CD4-positive, CD25-positive, alpha-beta regulatory T cell (primary cell): ENCODE measurements around the gene FRMPD2. TPM values are rescaled to one million over a fixed set of nuclear protein-coding genes. Genes with fewer than 3 reads are reported as not detected.

Experiments used
- ATAC-seq, 2 donors: fragments of 150-1000 bp; cut with Tn5 transposase; one replicate each; pipeline ENCODE4 v1.10.0; 2021; ENCODE audit warnings: low read depth in 2 of 2, moderate number of reproducible peaks in 2 of 2, moderate library complexity in 1 of 2
- DNase-seq, 3 donors: peaks; one replicate each; pipeline versions ENCODE4 v3.0.0 to v3.0.0-alpha.2; 2012 to 2022; ENCODE audit warnings: mixed read lengths in 1 of 3
- H3K27ac ChIP-seq: one replicate; pipeline ENCODE4 v1.7.0; 2013; ENCODE audit warnings: mild to moderate bottlenecking, low read length; ENCODE audit not compliant: insufficient read depth, poor library complexity, severe bottlenecking
- H3K27me3 ChIP-seq: one replicate; pipeline ENCODE4 v1.7.0; 2013; ENCODE audit warnings: low read length; ENCODE audit not compliant: control insufficient read depth, insufficient read depth
- H3K36me3 ChIP-seq: one replicate; pipeline ENCODE4 v1.7.0; 2013; ENCODE audit warnings: mild to moderate bottlenecking, low read length, moderate library complexity; ENCODE audit not compliant: control insufficient read depth, insufficient read depth
- H3K4me1 ChIP-seq: 2 replicates; pipeline ENCODE4 v1.7.0; 2013; ENCODE audit warnings: mild to moderate bottlenecking, low read length; ENCODE audit not compliant: insufficient read depth, control insufficient read depth, poor library complexity, severe bottlenecking
- H3K4me3 ChIP-seq: one replicate; pipeline ENCODE4 v1.7.0; 2013; ENCODE audit warnings: low read depth, mild to moderate bottlenecking, low read length, moderate library complexity
- H3K9me3 ChIP-seq, 2 experiments: 1 replicate in 1 of 2; 2 replicates in 1 of 2; pipeline ENCODE4 v1.7.0; 2013; ENCODE audit warnings: low read length in 2 of 2, mild to moderate bottlenecking in 1 of 2, moderate library complexity in 1 of 2; ENCODE audit not compliant: control insufficient read depth in 2 of 2
- H3K27ac Mint-ChIP-seq, 3 donors: one replicate each; pipeline ENCODE4 v1.8.0; 2020 to 2022; ENCODE audit warnings: mild to moderate bottlenecking in 3 of 3, mixed read lengths in 3 of 3, moderate library complexity in 2 of 3
- H3K27me3 Mint-ChIP-seq: one replicate; pipeline ENCODE4 v1.8.0; 2022; ENCODE audit warnings: mild to moderate bottlenecking, mixed read lengths
- H3K36me3 Mint-ChIP-seq: one replicate; pipeline ENCODE4 v1.8.0; 2020; ENCODE audit warnings: mixed read lengths
- H3K4me1 Mint-ChIP-seq, 4 donors: one replicate each; pipeline ENCODE4 v1.8.0; 2020 to 2022; ENCODE audit warnings: mixed read lengths in 4 of 4, mild to moderate bottlenecking in 1 of 4
- H3K4me3 Mint-ChIP-seq, 4 donors: one replicate each; pipeline ENCODE4 v1.8.0; 2020 to 2022; ENCODE audit warnings: mild to moderate bottlenecking in 4 of 4, mixed read lengths in 4 of 4, moderate library complexity in 3 of 4
- H3K9me3 Mint-ChIP-seq, 7 donors: one replicate each; pipeline ENCODE4 v1.8.0; 2020 to 2022; ENCODE audit warnings: mixed read lengths in 7 of 7, mild to moderate bottlenecking in 3 of 7, moderate library complexity in 2 of 7
- polyA plus RNA-seq, 4 donors: library from polyadenylated mRNA; unstranded; fragments of 300-500 nt; fragmentation: Illumina TruSeq; gene quantifications; one replicate each; pipeline ENCODE4 v1.2.3, GENCODE V29; 2021
- total RNA-seq: library from RNA; stranded (reverse); gene quantifications from one replicate; pipeline ENCODE4 v1.2.3, GENCODE V29; 2022

Gene FRMPD2
- total and polyA plus RNA-seq, 5 donors from 2014 or later, result not detected

- Histone ChIP-seq H3K4me3 (no peak overlapping the region), H3K27me3 (peaks cover 2% of the 10 kb centered on the region), H3K27ac (no peak overlapping the region), H3K9me3 (no peaks in the 10 kb centered on the region), H3K4me1 (no peaks in the 10 kb centered on the region), H3K36me3 (no peaks in the 10 kb centered on the region)
- H3K27ac Mint-ChIP-seq, result no peak overlapping the region
- ATAC-seq (no peak), DNase-seq (no peak)
- peaks cover 14% of the 10 kb centered on the region for H3K27me3 Mint-ChIP-seq
- no peaks in the 10 kb centered on the region for H3K36me3 Mint-ChIP-seq
- no peak overlapping the region for H3K4me3 Mint-ChIP-seq
- H3K9me3 Mint-ChIP-seq, result no peaks in the 10 kb centered on the region
- H3K4me1 Mint-ChIP-seq, result no peaks in the 10 kb centered on the region
These were observed 22.1 kb upstream of the FRMPD2 start for GRCh38 chr10:48296576-48297098.

GRCh38 chr10:48294431-48294830, 19.9 kb upstream of the FRMPD2 start:
- no peak for ATAC-seq
- Histone ChIP-seq H3K4me1 (no peaks in the 10 kb centered on the region), H3K27me3 (peaks cover 2% of the 10 kb centered on the region), H3K4me3 (no peak overlapping the region), H3K36me3 (no peaks in the 10 kb centered on the region), H3K27ac (no peak overlapping the region), H3K9me3 (no peaks in the 10 kb centered on the region)
- Mint-ChIP-seq H3K4me3 (no peak overlapping the region), H3K9me3 (no peaks in the 10 kb centered on the region), H3K27me3 (peaks cover 14% of the 10 kb centered on the region), H3K36me3 (no peaks in the 10 kb centered on the region), H3K27ac (no peak overlapping the region), H3K4me1 (peaks cover 0 to 6% (median 3%) of the 10 kb centered on the region in 4 donors)
- no peak for DNase-seq

GRCh38 chr10:48292616-48293015, 18.1 kb upstream of the FRMPD2 start:
- no peaks in the 10 kb centered on the region for H3K36me3 ChIP-seq
- no peaks in the 10 kb centered on the region for H3K9me3 ChIP-seq
- Mint-ChIP-seq H3K4me1 (peaks cover 0 to 12% (median 3%) of the 10 kb centered on the region in 4 donors), H3K27me3 (peaks cover 14% of the 10 kb centered on the region), H3K4me3 (no peak overlapping the region), H3K9me3 (no peaks in the 10 kb centered on the region), H3K36me3 (no peaks in the 10 kb centered on the region), H3K27ac (no peak overlapping the region)
- DNase-seq, result no peak
- no peak overlapping the region for H3K4me3 ChIP-seq
- no peak for ATAC-seq
- H3K4me1 ChIP-seq, result no peaks in the 10 kb centered on the region
- peaks cover 2% of the 10 kb centered on the region for H3K27me3 ChIP-seq
- no peak overlapping the region for H3K27ac ChIP-seq

- Mint-ChIP-seq H3K4me1 (peaks cover 0 to 15% (median 3%) of the 10 kb centered on the region in 4 donors), H3K27ac (no peak overlapping the region)
These were observed 16.7 kb upstream of the FRMPD2 start for GRCh38 chr10:48291190-48291589.

GRCh38 chr10:48290286-48290685, 15.8 kb upstream of the FRMPD2 start:
- peak overlapping the region in 2 of 3 donors; percentile 4 to 61 for H3K27ac Mint-ChIP-seq

More at GRCh38 chr10:48291190-48291589, 16.7 kb upstream of the FRMPD2 start:
- Histone ChIP-seq H3K4me3 (no peak overlapping the region), H3K27ac (no peak overlapping the region), H3K4me1 (no peaks in the 10 kb centered on the region), H3K27me3 (peaks cover 2% of the 10 kb centered on the region), H3K9me3 (no peaks in the 10 kb centered on the region), H3K36me3 (no peaks in the 10 kb centered on the region)
- H3K9me3 Mint-ChIP-seq, result no peaks in the 10 kb centered on the region
- H3K27me3 Mint-ChIP-seq, result peaks cover 14% of the 10 kb centered on the region
- ATAC-seq, result no peak
- DNase-seq, result no peak
- H3K4me3 Mint-ChIP-seq, result no peak overlapping the region
- H3K36me3 Mint-ChIP-seq, result no peaks in the 10 kb centered on the region

GRCh38 chr10:48289501-48290238, 15.2 kb upstream of the FRMPD2 start:
- peak; percentile 11 to 56 (median 18) for DNase-seq
- Histone ChIP-seq H3K27ac (no peak overlapping the region), H3K4me1 (no peaks in the 10 kb centered on the region), H3K9me3 (no peaks in the 10 kb centered on the region), H3K36me3 (no peaks in the 10 kb centered on the region), H3K4me3 (no peak overlapping the region), H3K27me3 (peaks cover 5% of the 10 kb centered on the region)
- peak overlapping the region; percentile 4 to 61 (median 17) for H3K27ac Mint-ChIP-seq
- H3K27me3 Mint-ChIP-seq, result peaks cover 9% of the 10 kb centered on the region
- peaks cover 5% of the 10 kb centered on the region for H3K36me3 Mint-ChIP-seq
- no peak overlapping the region for H3K4me3 Mint-ChIP-seq
- peak in 1 of 2 donors; percentile 46 for ATAC-seq
- peaks cover 0 to 15% (median 3%) of the 10 kb centered on the region in 4 donors for H3K4me1 Mint-ChIP-seq
- H3K9me3 Mint-ChIP-seq, result peaks cover 0 to 2% (median 0%) of the 10 kb centered on the region in 7 donors

More at GRCh38 chr10:48290286-48290685, 15.8 kb upstream of the FRMPD2 start:
- Histone ChIP-seq H3K4me3 (no peak overlapping the region), H3K36me3 (no peaks in the 10 kb centered on the region), H3K27me3 (peaks cover 2% of the 10 kb centered on the region), H3K9me3 (no peaks in the 10 kb centered on the region), H3K27ac (no peak overlapping the region), H3K4me1 (no peaks in the 10 kb centered on the region)
- ATAC-seq (no peak), DNase-seq (no peak)
- Mint-ChIP-seq H3K27me3 (peaks cover 14% of the 10 kb centered on the region), H3K36me3 (no peaks in the 10 kb centered on the region), H3K9me3 (peaks cover 0 to 1% (median 0%) of the 10 kb centered on the region in 7 donors), H3K4me1 (peaks cover 0 to 15% (median 3%) of the 10 kb centered on the region in 4 donors), H3K4me3 (no peak overlapping the region)

- no peak overlapping the region for H3K4me3 ChIP-seq
- DNase-seq, result no peak
- no peak overlapping the region for H3K27ac ChIP-seq
- peaks cover 11% of the 10 kb centered on the region for H3K27me3 Mint-ChIP-seq
- peaks cover 6% of the 10 kb centered on the region for H3K36me3 Mint-ChIP-seq
- H3K27ac Mint-ChIP-seq, result no peak overlapping the region
- H3K4me1 ChIP-seq, result no peaks in the 10 kb centered on the region
- H3K4me3 Mint-ChIP-seq, result no peak overlapping the region
- peaks cover 0 to 6% of the 10 kb centered on the region in 2 experiments for H3K9me3 ChIP-seq
- peaks cover 3% of the 10 kb centered on the region for H3K27me3 ChIP-seq
- H3K4me1 Mint-ChIP-seq, result peaks cover 0 to 17% (median 3%) of the 10 kb centered on the region in 4 donors
- ATAC-seq, result no peak
- H3K36me3 ChIP-seq, result no peaks in the 10 kb centered on the region
- H3K9me3 Mint-ChIP-seq, result peaks cover 0 to 8% (median 2%) of the 10 kb centered on the region in 7 donors
These were observed 14.2 kb upstream of the FRMPD2 start for GRCh38 chr10:48288661-48289060.
